MCF 10A (cell line): ENCODE results near the gene C9orf50. TPM values are rescaled to one million over a fixed set of nuclear protein-coding genes. Genes with fewer than 3 reads are reported as not detected.

Experiments used
- BruUV-seq: library from RNA; stranded (reverse); fragments of 400-500 nt; replicated peaks from 2 replicates; lab custom pipeline; 2021; lab: Mats Ljungman, UMichigan
- CTCF ChIA-PET: fragments of 300-600 bp; sonication (Branson Sonifier 250); formaldehyde crosslinking; extraction: SDS; loops from one replicate; lab custom pipeline; 2021; ENCODE audit warnings: antibody characterized with exemption, inconsistent platforms; lab: Yijun Ruan, JAX
- POLR2A ChIA-PET: fragments of 300-600, 350-650 bp; sonication (Branson Sonifier 250); formaldehyde crosslinking; extraction: SDS; loops from one replicate; lab custom pipeline; 2020; ENCODE audit warnings: antibody characterized with exemption, inconsistent platforms; lab: Yijun Ruan, JAX
- DNase-seq: peaks from one replicate; pipeline ENCODE4 v3.0.0-alpha.2; 2018; ENCODE audit not compliant: unreplicated experiment
- H3K27ac Mint-ChIP-seq: one replicate; pipeline ENCODE4 v1.8.0; 2022; ENCODE audit warnings: mild to moderate bottlenecking, low read depth, mixed read lengths; ENCODE audit not compliant: unreplicated experiment
- H3K27me3 Mint-ChIP-seq: one replicate; pipeline ENCODE4 v1.8.0; 2022; ENCODE audit warnings: mixed read lengths; ENCODE audit not compliant: insufficient read depth, unreplicated experiment
- H3K36me3 Mint-ChIP-seq: one replicate; pipeline ENCODE4 v1.8.0; 2022; ENCODE audit warnings: mild to moderate bottlenecking, moderate library complexity, mixed read lengths; ENCODE audit not compliant: insufficient read depth, unreplicated experiment
- H3K4me1 Mint-ChIP-seq: one replicate; pipeline ENCODE4 v1.8.0; 2022; ENCODE audit warnings: mixed read lengths; ENCODE audit not compliant: insufficient read depth, unreplicated experiment
- H3K4me3 Mint-ChIP-seq: one replicate; pipeline ENCODE4 v1.8.0; 2022; ENCODE audit warnings: mild to moderate bottlenecking, moderate library complexity, mixed read lengths; ENCODE audit not compliant: unreplicated experiment
- H3K9me3 Mint-ChIP-seq: one replicate; pipeline ENCODE4 v1.8.0; 2022; ENCODE audit warnings: mixed read lengths; ENCODE audit not compliant: unreplicated experiment
- intact Hi-C: fragments of 100-400 bp; cut with micrococcal nuclease; formaldehyde crosslinking; loops from 2 replicates; pipeline ENCODE4 v1.14.1; 2022
- total RNA-seq: library from RNA; stranded (reverse); gene quantifications from 2 replicates; pipeline ENCODE4 v1.2.3, GENCODE V29; 2022
- TF ChIP-seq, protein P1 (sequence below): fragments of 200-600 bp; IDR thresholded peaks from one replicate; pipeline ENCODE4 v1.8.0; 2022; ENCODE audit warnings: antibody characterized with exemption, mild to moderate bottlenecking; ENCODE audit not compliant: unreplicated experiment

Gene C9orf50
- total RNA-seq, 1 experiment from 2014 or later: not detected

DNA sequence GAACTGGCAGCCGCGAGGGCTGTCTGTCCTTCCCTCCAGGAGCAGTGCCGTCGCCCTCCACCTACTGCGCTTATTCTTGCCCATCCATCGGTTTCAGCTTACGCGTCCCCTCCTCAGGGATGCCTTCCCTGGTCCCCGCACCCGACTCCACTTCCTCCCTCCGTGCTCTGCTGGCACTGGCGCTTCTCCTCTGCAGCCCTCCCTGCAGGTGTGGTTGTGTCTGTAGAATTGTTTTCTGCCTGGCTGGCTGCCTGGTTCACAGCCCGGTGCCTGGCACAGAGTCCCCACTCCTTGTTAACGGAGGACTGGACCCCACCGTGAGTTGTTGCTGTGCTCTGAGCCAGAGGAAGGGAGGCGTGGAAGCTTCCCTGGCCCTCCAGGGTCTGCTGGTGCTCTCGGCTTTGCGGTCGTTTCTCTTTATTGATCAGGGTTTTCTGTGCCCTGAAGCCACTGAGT is 10.8 kb upstream of the C9orf50 start:
- Mint-ChIP-seq H3K27ac (peak overlapping the region; percentile 88), H3K27me3 (no peaks in the 10 kb centered on the region), H3K9me3 (no peaks in the 10 kb centered on the region), H3K4me1 (peaks cover 31% of the 10 kb centered on the region), H3K4me3 (peak overlapping the region; percentile 51), H3K36me3 (peaks cover 47% of the 10 kb centered on the region)
- no TSS peak for BruUV-seq
- intact Hi-C loops: no loop called here
- CTCF ChIA-PET: interaction anchor here (0.5 to 5.0 kb wide), 5 partner anchors 8 to 459 kb away, joined by 3 to 23 read pairs (median 4); no protein-coding TSS in a partner anchor
- no peak for DNase-seq
- TF ChIP-seq, protein P1, sequence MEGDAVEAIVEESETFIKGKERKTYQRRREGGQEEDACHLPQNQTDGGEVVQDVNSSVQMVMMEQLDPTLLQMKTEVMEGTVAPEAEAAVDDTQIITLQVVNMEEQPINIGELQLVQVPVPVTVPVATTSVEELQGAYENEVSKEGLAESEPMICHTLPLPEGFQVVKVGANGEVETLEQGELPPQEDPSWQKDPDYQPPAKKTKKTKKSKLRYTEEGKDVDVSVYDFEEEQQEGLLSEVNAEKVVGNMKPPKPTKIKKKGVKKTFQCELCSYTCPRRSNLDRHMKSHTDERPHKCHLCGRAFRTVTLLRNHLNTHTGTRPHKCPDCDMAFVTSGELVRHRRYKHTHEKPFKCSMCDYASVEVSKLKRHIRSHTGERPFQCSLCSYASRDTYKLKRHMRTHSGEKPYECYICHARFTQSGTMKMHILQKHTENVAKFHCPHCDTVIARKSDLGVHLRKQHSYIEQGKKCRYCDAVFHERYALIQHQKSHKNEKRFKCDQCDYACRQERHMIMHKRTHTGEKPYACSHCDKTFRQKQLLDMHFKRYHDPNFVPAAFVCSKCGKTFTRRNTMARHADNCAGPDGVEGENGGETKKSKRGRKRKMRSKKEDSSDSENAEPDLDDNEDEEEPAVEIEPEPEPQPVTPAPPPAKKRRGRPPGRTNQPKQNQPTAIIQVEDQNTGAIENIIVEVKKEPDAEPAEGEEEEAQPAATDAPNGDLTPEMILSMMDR: no peak
- POLR2A ChIA-PET: interaction anchor here (0.8 to 7.2 kb wide), 3 partner anchors 8 to 492 kb away, joined by 3 to 55 read pairs (median 6); partner anchors contain the start of gene ASB6

DNA sequence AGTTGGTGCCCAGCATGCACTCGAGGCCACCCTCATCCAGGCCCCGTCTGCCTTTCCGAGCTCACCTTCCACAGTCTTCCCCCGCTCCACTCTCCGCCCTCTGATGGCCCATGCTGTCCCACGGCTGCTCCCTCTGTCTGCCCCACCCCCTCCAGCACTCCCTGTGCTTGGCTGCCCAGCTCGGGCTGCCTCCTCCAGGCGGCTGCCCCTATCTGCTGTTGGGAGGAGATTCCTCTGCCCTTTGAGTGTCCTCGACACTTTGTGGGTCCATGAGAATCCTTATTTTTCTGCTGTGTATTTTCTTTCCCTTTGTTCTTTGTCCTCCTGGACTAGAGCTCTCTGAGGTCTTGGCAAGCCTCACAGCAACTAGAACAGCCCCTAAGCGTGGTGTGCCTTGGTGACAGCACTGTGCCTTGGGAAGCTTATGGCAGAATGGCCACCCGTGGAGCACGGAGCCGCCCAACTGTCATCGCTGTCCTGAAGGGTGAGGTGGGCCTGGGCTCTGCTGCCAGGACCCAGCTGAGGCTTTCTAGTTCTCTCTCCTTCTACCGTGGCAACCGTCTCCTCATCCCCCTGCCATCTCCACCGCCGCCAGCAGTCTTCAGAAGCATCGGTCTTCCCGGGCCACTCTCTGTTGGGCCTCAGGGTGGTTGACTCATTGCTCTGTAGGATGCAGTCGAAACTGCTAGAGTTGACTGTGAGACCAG is 10.2 kb upstream of the C9orf50 start:
- ChIA-PET CTCF (interaction anchor here (0.5 to 5.0 kb wide), 8 partner anchors 9 to 491 kb away, joined by 3 to 23 read pairs (median 5); partner anchors contain the start of gene C9orf50), POLR2A (interaction anchor here (0.8 to 7.2 kb wide), 7 partner anchors 8 to 491 kb away, joined by 3 to 55 read pairs (median 4); partner anchors contain the start of genes ASB6 and IER5L)
- no peaks in the 10 kb centered on the region for H3K27me3 Mint-ChIP-seq
- TF ChIP-seq, protein P1: no peak
- peaks cover 48% of the 10 kb centered on the region for H3K36me3 Mint-ChIP-seq
- peaks cover 32% of the 10 kb centered on the region for H3K4me1 Mint-ChIP-seq
- H3K27ac Mint-ChIP-seq: peak overlapping the region; percentile 88
- H3K9me3 Mint-ChIP-seq: no peaks in the 10 kb centered on the region
- no TSS peak for BruUV-seq
- H3K4me3 Mint-ChIP-seq: peak overlapping the region; percentile 51
- intact Hi-C loops: no loop called here
- peak; percentile 82 for DNase-seq

DNA sequence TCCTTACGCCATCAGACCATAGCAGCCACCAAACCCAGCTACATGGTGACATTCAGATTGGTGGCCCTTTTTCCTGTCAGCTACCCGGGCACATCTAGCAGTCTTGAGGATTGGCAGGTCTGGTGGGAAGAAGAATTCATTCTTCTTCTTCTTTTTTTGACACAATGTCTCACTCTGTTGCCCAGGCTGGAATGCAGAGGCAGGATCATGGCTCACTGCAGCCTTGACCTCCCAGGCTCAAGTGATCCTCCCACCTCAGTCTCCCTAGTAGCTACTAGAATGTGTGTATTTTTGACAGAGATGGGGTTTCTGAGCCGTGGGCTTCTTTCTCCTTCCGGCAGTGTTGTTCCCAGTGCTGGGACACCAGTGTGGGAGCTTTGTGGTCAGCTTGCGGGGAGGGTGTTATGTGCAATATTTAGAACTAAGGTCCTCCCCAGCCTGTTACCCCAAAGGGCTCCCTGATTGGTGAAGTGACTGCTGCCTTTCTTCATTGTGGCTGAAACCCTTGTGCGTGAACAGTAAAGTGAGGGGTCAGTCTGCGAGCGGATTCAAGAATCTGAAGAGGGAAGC is 8.4 kb upstream of the C9orf50 start:
- no TSS peak for BruUV-seq
- Mint-ChIP-seq H3K4me1 (peaks cover 32% of the 10 kb centered on the region), H3K9me3 (no peaks in the 10 kb centered on the region), H3K4me3 (no peak overlapping the region), H3K36me3 (peaks cover 31% of the 10 kb centered on the region), H3K27ac (no peak overlapping the region), H3K27me3 (no peaks in the 10 kb centered on the region)
- intact Hi-C loops: loop anchor here (10.0 kb wide), 1 partner anchor 1075 kb away; the partner anchor contains the start of gene SPTAN1
- TF ChIP-seq, protein P1: no peak
- ChIA-PET POLR2A (interaction anchor here (1.4 to 7.2 kb wide), 3 partner anchors 10 to 488 kb away, joined by 4 to 55 read pairs (median 4); partner anchors contain the start of gene ASB6), CTCF (interaction anchor here (0.6 to 5.0 kb wide), 5 partner anchors 11 to 738 kb away, joined by 3 to 23 read pairs (median 3); no protein-coding TSS in a partner anchor)
- no peak for DNase-seq
